HEK293T (cell line): ENCODE data around the gene CCDC57.

Experiments
- CTCF ChIA-PET: fragments of 350-600 bp; formaldehyde crosslinking; extraction: SDS; loops from one replicate; lab custom pipeline; 2021; ENCODE audit warnings: antibody characterized with exemption, inconsistent platforms; lab: Yijun Ruan, JAX
- POLR2A ChIA-PET: fragments of 350-600 bp; formaldehyde crosslinking; extraction: SDS; loops from one replicate; lab custom pipeline; 2020; ENCODE audit warnings: antibody characterized with exemption, inconsistent platforms; lab: Yijun Ruan, JAX
- DNase-seq: peaks from one replicate; pipeline ENCODE4 v3.0.0; 2012; ENCODE audit warnings: mixed read lengths; ENCODE audit errors: extremely low spot score
- ARNT ChIP-seq: fragments of 450-650 bp; IDR thresholded peaks from 2 replicates; pipeline ENCODE4 v1.6.1; 2017; ENCODE audit warnings: mild to moderate bottlenecking
- BHLHE40 ChIP-seq: fragments of 450-650 bp; IDR thresholded peaks from 2 replicates; pipeline ENCODE4 v1.6.1; 2016; ENCODE audit warnings: mild to moderate bottlenecking, moderate library complexity, borderline replicate concordance
- CTBP1 ChIP-seq: fragments of 450-650 bp; IDR thresholded peaks from 2 replicates; pipeline ENCODE4 v1.6.1; 2016; ENCODE audit warnings: borderline replicate concordance
- ELF4 ChIP-seq: fragments of 450-650 bp; IDR thresholded peaks from 2 replicates; pipeline ENCODE4 v1.6.1; 2017; ENCODE audit warnings: antibody characterized with exemption
- FOXA1 ChIP-seq: fragments of 450-650 bp; IDR thresholded peaks from 2 replicates; pipeline ENCODE4 v1.6.1; 2016; ENCODE audit warnings: mild to moderate bottlenecking
- FOXK2 ChIP-seq: fragments of 450-650 bp; IDR thresholded peaks from 2 replicates; pipeline ENCODE4 v1.6.1; 2016; ENCODE audit warnings: mild to moderate bottlenecking
- FOXM1 ChIP-seq: fragments of 450-650 bp; IDR thresholded peaks from 2 replicates; pipeline ENCODE4 v1.6.1; 2017; ENCODE audit warnings: mild to moderate bottlenecking, borderline replicate concordance
- HDGF ChIP-seq: fragments of 450-650 bp; IDR thresholded peaks from 2 replicates; pipeline ENCODE4 v1.6.1; 2017; ENCODE audit warnings: antibody characterized with exemption, borderline replicate concordance
- L3MBTL2 ChIP-seq: fragments of 450-650 bp; conservative IDR thresholded peaks from 2 replicates; pipeline ENCODE4 v1.6.1; 2016; ENCODE audit warnings: mild to moderate bottlenecking
- LEF1 ChIP-seq: fragments of 450-650 bp; IDR thresholded peaks from 2 replicates; pipeline ENCODE4 v1.6.1; 2017; ENCODE audit warnings: mild to moderate bottlenecking, borderline replicate concordance
- NFRKB ChIP-seq: fragments of 450-650 bp; IDR thresholded peaks from 2 replicates; pipeline ENCODE4 v1.6.1; 2016; ENCODE audit warnings: mild to moderate bottlenecking, moderate library complexity
- SP1 ChIP-seq: fragments of 450-650 bp; IDR thresholded peaks from 2 replicates; pipeline ENCODE4 v1.6.1; 2017
- SUZ12 ChIP-seq: fragments of 450-650 bp; IDR thresholded peaks from 2 replicates; pipeline ENCODE4 v1.6.1; 2016; ENCODE audit warnings: mild to moderate bottlenecking
- TARDBP ChIP-seq: fragments of 450-650 bp; IDR thresholded peaks from 2 replicates; pipeline ENCODE4 v1.6.1; 2016
- ZNF384 ChIP-seq: fragments of 450-650 bp; IDR thresholded peaks from 2 replicates; pipeline ENCODE4 v1.6.1; 2016
- TF ChIP-seq, protein P1 (sequence below): fragments of 450-650 bp; IDR thresholded peaks from 2 replicates; pipeline ENCODE4 v1.6.1; 2016

The CCDC57 gene

GRCh38 chr17:82153745-82154375 lies 58.8 kb downstream of the CCDC57 start:
- ChIA-PET CTCF (interaction anchor here (0.6 to 2.9 kb wide), 5 partner anchors 8 to 284 kb away, joined by 3 to 13 read pairs (median 3); partner anchors contain the start of gene CENPX), POLR2A (interaction anchor here (1.0 to 2.6 kb wide), 2 partner anchors 12 to 123 kb away, joined by 3 to 8 read pairs; partner anchors contain the start of gene RAC3)
- peak; percentile 93 for DNase-seq
- TF ChIP-seq NFRKB (no peak), ELF4 (no peak), FOXM1 (no peak), BHLHE40 (no peak), SP1 (no peak), ZNF384 (no peak), L3MBTL2 (no peak), FOXA1 (no peak), ARNT (no peak), FOXK2 (no peak), TARDBP (no peak), LEF1 (no peak), HDGF (no peak), SUZ12 (no peak), CTBP1 (no peak)
- TF ChIP-seq, protein P1, sequence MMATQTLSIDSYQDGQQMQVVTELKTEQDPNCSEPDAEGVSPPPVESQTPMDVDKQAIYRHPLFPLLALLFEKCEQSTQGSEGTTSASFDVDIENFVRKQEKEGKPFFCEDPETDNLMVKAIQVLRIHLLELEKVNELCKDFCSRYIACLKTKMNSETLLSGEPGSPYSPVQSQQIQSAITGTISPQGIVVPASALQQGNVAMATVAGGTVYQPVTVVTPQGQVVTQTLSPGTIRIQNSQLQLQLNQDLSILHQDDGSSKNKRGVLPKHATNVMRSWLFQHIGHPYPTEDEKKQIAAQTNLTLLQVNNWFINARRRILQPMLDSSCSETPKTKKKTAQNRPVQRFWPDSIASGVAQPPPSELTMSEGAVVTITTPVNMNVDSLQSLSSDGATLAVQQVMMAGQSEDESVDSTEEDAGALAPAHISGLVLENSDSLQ = no peak

GRCh38 chr17:82153295-82153691 lies 59.3 kb downstream of the CCDC57 start:
- POLR2A ChIA-PET = interaction anchor here (1.0 kb wide), 1 partner anchor 12 kb away, joined by 3 read pairs; no protein-coding TSS in a partner anchor
- TF ChIP-seq FOXA1 = no peak
- TF ChIP-seq SUZ12 = no peak
- no peak for TF ChIP-seq FOXK2
- no peak for TF ChIP-seq ELF4
- TF ChIP-seq TARDBP = no peak
- no peak for TF ChIP-seq BHLHE40
- no peak for TF ChIP-seq LEF1
- no peak for TF ChIP-seq ZNF384
- TF ChIP-seq HDGF = no peak
- TF ChIP-seq FOXM1 = no peak
- TF ChIP-seq ARNT = no peak
- TF ChIP-seq NFRKB = no peak
- TF ChIP-seq SP1 = no peak
- TF ChIP-seq CTBP1 = no peak
- CTCF ChIA-PET = interaction anchor here (2.9 kb wide), 1 partner anchor 123 kb away, joined by 13 read pairs; no protein-coding TSS in a partner anchor
- DNase-seq = no peak

DNA sequence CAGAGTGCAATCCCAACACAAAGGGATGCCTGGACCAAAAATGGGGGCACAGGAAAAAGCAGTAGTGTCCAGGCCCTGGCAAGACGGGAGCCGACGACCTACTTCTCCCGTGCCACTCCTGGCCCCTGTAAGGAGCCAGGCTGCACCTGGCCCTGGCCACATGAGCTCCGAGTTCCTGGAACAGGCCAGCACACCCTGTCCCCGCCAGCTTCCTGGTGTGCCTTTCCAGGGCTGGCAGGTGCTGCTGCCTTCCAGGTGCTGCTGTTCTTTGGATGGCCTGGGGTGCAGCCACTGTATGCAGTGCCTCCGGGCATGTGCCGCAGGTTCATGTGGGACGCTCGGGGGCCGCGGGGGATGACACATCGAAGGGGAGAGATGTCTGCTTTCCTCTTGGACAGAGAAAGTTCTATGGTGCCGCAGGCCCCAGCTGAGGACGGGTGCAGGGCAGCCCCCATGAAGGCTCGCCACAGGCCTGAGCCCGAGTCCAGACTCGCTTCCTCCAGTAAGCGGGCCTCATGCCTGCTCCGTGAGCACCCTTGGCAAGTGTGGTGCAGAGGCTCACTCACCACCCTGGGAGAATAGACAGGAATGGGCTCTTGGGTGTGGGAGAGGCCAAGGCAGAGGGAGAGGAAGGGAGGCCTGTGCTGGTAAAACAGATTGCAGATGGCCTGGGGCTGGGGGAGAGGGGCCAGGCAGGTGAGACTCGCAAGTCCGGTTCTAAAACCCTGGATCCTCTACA lies 59.9 kb downstream of the CCDC57 start:
- TF ChIP-seq L3MBTL2 (no peak), SP1 (no peak), LEF1 (no peak), FOXM1 (no peak)
- TF ChIP-seq, protein P1 = no peak
- ChIA-PET CTCF (interaction anchor here (1.1 to 2.9 kb wide), 2 partner anchors 122 to 123 kb away, joined by 3 to 13 read pairs; no protein-coding TSS in a partner anchor), POLR2A (no interaction called here)
- no peak for DNase-seq

- ChIA-PET CTCF (interaction anchor here (1.1 kb wide), 1 partner anchor 122 kb away, joined by 3 read pairs; no protein-coding TSS in a partner anchor), POLR2A (no interaction called here)
- no peak for DNase-seq
- TF ChIP-seq NFRKB (no peak), FOXK2 (no peak), BHLHE40 (no peak), CTBP1 (no peak), FOXA1 (no peak), SUZ12 (no peak), FOXM1 (no peak), SP1 (no peak), ARNT (no peak), HDGF (no peak), L3MBTL2 (no peak), TARDBP (no peak), LEF1 (no peak)
- TF ChIP-seq, protein P1 = no peak
Observed at GRCh38 chr17:82152114-82152513, 60.5 kb downstream of the CCDC57 start.

DNA sequence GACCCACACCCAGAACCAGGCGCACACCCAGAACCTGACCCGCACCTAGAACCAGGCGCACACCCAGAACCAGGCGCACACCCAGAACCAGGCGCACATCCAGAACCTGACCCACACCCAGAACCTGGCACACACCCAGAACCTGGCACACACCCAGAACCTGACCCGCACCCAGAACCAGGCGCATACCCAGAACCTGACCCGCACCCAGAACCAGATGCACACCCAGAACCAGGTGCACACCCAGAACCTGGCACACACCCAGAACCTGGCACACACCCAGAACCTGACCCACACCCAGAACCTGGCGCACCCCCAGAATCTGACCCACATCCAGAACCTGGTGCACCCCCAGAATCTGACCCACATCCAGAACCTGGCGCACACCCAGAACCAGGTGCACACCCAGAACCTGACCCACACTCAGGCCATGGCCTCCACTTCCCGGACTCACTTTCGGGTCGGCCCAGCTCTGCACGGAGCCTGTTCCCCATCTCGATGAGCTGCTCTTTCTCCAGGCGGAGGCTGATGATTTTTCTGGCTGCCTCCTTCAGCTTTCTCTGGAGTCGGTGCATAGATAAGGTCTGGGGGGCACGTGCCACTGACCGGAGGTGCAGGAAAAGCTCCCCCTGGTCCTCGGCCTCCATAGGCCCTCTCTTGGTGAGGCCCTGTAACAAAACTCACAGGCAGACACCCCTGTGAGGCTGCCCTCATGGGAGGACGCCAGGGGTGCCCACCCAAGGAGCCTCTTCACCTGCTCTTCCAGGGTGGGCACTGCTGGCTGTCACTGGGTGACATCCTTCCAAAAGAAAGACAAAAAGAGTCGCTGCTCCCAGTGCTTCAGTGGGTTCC lies 61.3 kb downstream of the CCDC57 start:
- ChIA-PET POLR2A (no interaction called here), CTCF (interaction anchor here (0.6 kb wide), 1 partner anchor 121 kb away, joined by 3 read pairs; no protein-coding TSS in a partner anchor)
- no peak for TF ChIP-seq LEF1
- no peak for TF ChIP-seq SP1
- no peak for TF ChIP-seq ZNF384
- DNase-seq = no peak
